Endothelial cell of umbilical vein (primary cell): ENCODE data around the gene CRACR2A.

ENCODE experiments used
- CTCF ChIP-seq, 2 donors: IDR thresholded peaks; 1 replicate in 1 of 2; 2 replicates in 1 of 2; pipeline ENCODE4 v1.5.1; 2011; ENCODE audit warnings: low read length in 2 of 2, mild to moderate bottlenecking in 2 of 2, moderate library complexity in 2 of 2, control low read depth in 1 of 2, inconsistent platforms in 1 of 2, low read depth in 1 of 2; ENCODE audit not compliant: insufficient read depth in 1 of 2; ENCODE audit errors: extremely low read depth in 1 of 2
- EZH2 ChIP-seq: IDR thresholded peaks from 2 replicates; pipeline ENCODE4 v1.6.1; 2012; ENCODE audit warnings: borderline replicate concordance, low read depth, mild to moderate bottlenecking, moderate library complexity, low read length, inconsistent platforms; ENCODE audit not compliant: severe bottlenecking
- FOS ChIP-seq: IDR thresholded peaks from 2 replicates; pipeline ENCODE4 v1.6.1; 2011; ENCODE audit warnings: mild to moderate bottlenecking, low read length, moderate library complexity, borderline replicate concordance; ENCODE audit not compliant: insufficient read depth
- JUN ChIP-seq: IDR thresholded peaks from 2 replicates; pipeline ENCODE4 v1.6.1; 2011; ENCODE audit warnings: borderline replicate concordance, low read depth; ENCODE audit not compliant: insufficient read length, insufficient read depth
- MAX ChIP-seq: IDR thresholded peaks from 2 replicates; pipeline ENCODE4 v1.6.1; 2011; ENCODE audit not compliant: insufficient read depth, insufficient read length
- MYC ChIP-seq: IDR thresholded peaks from one replicate; pipeline ENCODE4 v1.6.1; 2011; ENCODE audit warnings: mild to moderate bottlenecking, low read depth, low read length
- POLR2A ChIP-seq: IDR thresholded peaks from 2 replicates; pipeline ENCODE4 v1.6.1; 2012; ENCODE audit warnings: low read depth, mild to moderate bottlenecking, control low read depth, low read length
- POLR2AphosphoS5 ChIP-seq: IDR thresholded peaks from 2 replicates; pipeline ENCODE4 v1.6.1; 2012; ENCODE audit warnings: low read depth, mild to moderate bottlenecking, control low read depth, low read length, moderate library complexity; ENCODE audit not compliant: insufficient read depth

- no peak for TF ChIP-seq CTCF (IDR thresholded peaks at IDR 0.05; ENCODE audit: extremely low read depth in 1 of 2, insufficient read depth in 1 of 2, low read depth in 1 of 2, low read length in 2 of 2)
- TF ChIP-seq POLR2A = no peak
- TF ChIP-seq MYC = no peak
- TF ChIP-seq MAX = no peak
- no peak for TF ChIP-seq EZH2
- TF ChIP-seq POLR2AphosphoS5 = no peak
- TF ChIP-seq FOS = no peak
- TF ChIP-seq JUN = no peak
These were observed 174.4 kb downstream of the CRACR2A start for GRCh38 chr12:3578557-3578956.
